Measurements from ENCODE around the gene ZNF750.

ZNF750 gene

DNA sequence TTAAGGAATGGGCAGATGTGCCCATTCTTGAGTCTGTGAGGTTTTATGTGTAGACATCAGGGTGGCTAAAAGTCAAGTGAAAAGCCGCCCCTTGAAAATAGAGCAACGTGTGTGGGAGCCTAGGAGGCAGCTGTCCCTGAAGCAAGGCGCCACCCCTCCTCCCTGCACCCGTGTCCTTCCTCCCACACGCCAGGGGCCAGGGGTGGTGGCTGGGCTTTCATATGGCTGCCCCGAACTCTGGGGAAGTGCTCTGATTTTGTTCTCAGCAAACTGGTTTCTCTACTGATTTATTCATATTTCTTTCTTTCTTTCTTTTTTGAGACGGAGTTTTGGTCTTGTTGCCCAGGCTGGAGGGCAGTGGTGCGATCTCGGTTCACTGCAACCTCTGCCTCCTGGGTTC lies 4.7 kb downstream of the ZNF750 start:
- DNase-seq, result no peak

DNA sequence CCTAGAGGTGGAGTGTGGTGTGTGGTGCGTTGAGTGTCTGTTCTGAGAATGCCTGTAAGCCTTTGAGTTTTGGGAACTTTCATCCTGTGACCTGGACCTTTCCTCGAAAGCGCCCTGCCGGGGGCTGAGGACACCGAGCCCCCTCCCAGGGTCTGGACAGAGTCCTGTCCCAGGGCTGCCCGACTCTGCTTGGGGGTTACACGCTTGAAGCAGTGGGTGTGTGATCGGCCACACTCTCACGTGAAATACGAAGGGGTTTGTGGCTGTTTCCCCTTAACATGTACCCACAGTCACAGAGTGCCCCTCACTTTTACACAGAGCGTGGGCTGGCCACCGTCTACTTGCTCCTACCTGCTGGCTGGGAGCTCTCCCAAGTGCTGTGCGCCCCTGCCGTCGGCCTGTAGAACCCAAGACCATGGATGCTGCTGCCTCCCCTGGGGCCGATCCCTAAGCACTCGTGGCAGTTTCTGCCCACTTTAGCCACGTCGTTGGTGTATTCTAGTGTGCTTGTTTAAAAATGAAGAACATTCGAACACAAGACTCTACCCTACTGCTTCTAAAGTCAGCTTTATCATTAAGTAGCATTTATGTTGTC lies 6.8 kb downstream of the ZNF750 start:
- DNase-seq, result no peak

DNA sequence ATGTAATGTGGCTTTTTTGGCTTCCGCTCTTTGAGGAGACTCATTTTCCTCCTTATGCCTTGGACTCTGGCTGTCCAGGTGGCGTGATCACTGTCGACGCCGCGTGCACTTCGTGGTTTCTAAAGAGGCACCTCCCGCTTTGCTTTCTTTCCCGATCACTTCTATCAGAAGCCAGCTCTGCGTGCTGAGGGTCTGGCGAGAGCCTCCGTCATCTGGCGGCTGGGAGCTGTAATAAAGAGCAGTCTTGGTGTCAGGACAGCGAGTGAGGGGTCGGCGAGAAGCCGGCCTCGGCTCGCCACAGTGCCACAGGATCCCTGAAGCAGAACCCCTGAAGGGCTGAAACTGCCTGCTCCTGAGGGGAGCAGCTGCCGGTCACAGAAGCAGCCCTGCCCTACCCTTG lies 7.4 kb downstream of the ZNF750 start:
- no peak for DNase-seq

DNA sequence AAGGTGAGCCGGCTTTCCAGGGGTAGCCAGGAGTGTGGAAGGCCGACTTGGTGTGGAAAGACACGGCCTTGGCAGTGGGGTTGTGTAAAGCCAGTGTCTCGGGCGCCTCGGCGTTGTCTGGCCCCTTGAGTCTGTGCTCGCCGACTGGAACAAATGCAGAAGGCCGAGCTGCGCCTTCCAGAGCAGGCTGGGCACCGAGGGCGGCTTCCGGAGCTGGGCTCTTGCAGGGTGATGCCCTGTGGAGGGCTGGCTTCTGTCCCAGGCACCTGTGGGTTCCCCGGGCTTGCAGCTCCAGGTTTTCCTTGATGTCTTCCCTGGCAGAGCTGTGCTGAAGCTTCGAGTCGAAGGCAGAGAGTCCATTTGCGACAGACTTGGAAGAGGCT lies 8.0 kb downstream of the ZNF750 start:
- no peak for DNase-seq

DNA sequence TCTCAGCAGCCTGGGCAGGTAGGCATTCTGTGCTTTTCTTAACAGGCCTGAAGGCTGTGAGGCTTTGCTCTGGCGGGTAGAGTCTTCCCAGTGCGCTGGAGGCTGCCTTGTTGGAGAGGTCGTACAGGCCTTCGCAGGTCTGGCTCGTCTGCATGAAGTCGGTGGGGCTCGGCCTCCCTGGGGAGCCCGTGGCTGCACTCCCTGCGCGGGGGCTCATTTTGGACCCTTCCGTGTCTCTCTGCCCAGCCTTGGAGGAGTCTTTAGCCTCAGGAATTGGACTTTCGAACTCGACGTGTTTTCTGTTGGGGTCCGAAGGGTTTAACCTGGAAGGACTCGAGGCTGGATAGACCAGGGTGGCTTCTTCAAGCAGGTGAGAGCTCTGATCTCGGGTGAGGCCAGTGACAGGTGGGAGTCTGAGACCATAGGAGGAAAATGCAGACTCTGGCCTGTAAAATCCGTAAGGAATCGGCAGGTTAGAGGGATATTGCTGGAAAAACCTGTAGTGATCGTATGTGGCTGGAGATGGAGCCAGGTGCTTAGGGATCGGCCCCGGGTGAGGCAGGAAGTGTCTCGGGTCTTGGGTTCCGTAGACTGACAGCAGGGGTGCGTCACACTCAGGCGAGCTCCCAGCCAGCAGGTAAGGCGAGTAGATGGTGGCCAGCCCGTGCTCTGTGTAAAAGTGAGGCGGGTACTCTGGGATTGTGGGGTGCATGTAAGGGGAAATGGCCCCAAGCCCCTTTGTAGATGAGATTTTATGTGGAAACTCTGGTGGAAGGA lies 8.6 kb downstream of the ZNF750 start:
- no peak for DNase-seq

DNA sequence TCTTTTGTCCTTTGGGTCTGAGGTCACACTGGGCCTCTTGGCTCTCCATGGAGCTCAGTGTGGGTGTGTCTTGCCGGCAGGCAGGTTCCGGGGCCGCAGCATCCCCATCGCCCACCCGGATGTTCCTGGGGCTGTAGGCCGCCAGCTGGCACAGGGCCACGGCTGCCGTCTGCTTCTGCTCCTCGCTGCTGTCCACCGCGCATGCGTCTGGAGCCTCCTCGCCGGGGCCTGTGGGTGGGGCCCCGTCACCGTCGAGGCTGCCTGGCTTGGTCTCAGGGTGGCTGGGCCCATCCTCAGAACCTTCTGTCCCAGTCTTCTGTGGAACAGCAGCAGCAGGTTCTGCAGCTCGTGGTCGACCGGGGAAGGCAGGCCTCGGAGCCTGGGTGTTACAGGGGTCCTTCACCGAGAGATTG lies 9.6 kb downstream of the ZNF750 start:
- DNase-seq, result no peak

DNA sequence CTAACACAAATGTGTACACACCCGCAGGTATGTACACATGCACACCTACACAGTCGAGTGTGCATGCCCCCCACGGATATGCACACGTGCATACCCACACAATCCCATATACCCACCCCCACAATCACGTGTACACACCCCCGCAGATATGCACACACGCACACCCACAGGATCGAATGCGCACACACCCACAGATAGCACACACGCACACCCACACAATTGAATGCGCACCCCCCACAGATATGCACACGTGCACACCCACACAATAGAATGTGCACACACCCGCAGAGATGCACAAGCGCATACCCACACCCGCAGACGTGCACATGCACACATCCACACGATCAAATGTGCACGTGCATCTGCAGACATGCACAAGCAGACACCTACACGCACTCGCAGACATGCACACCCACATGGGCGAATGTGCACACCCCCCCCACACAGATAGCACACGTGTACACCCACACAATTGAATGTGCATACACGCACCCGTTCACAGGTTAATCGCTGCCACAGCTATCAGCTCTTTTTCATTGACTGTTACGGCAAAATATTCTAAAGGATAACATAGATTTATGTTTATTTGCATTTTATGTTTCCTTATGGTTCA lies 10.8 kb downstream of the ZNF750 start:
- DNase-seq, result no peak

DNA sequence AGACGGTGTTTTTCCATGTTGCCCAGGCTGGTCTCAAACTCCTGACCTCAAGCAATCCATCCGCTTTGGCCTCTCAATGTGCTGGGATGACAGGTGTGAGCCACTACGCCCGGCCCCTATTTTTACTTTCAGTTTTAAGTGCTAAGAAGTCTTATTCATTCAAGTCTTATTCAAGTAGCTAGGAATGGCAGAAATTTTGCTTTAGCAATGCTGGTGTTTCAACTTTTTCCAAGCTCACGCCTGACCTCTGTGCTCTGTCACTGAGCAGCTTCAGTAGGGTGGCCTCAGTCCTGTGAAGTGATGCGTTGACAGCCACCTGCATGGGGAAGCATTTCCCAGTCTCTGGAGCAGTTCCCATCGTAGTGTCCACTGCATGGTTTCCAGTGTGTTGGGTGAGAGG lies 12.9 kb downstream of the ZNF750 start:
- no peak for DNase-seq

DNA sequence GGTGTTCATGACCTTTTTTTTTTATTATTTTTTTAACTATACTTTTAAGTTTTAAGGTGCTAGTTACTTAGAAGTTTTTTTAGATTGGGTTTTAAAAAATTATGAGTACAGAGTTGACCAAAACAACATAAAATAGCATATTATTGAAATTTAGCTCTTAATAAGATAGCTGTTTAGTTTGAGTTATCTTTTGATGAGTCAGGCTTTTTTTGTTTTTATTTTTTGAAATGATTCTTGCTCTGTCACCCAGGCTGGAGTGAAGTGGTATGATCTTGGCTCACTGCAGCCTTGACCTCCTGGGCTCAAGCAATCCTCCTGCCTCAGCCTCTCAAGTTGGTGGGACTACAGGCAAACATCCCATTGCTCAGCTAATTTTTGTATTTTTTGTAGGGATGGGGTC lies 13.6 kb downstream of the ZNF750 start:
- DNase-seq, result no peak

DNA sequence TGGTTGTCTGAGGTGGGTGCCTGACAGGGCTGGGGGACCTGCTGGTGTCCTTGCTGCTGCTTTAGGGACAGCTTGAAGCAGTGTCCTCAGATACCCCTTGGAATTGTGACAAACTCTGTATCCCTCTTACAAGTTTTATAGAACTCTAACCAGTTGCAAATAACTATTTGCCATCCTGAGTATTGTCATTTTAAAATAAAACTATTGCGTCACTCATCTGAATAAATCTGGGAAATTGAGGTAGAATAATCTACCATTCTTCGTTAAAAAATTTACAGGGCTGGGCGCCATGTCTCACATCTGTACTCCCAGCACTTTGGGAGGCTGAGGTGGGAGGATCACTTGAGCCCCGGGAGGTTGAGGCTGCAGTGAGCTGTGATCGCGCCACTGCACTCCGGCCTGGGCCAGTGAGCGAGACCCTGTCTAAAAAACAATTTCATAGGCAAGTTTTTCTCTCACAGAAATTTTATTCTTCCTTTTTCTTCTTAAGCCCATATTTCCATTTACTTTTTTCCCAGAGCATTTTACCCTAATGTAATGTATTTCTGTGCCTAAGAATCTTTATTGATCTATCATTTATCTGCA lies 14.2 kb downstream of the ZNF750 start:
- no peak for DNase-seq

DNA sequence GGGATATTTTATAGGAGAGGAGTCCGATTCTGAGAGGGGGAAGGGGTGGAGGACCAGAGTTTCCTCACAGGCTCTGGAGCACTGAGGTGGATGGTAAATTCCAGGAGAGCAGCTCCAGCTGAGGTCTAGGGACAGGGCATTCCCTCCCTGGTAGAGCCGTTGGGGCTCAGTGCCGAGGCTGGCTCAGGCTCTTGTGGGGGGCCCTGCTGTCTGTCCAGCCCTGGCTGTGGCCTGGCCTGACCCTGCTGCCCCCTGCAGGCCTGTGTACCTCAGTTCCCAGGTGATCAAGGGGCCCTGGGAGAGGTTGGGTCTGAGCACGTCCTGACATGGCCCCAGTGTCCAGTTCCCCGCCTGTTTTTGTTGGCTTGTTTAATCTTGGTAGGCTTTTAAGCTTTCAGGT lies 16.8 kb downstream of the ZNF750 start:
- no peak for DNase-seq

DNA sequence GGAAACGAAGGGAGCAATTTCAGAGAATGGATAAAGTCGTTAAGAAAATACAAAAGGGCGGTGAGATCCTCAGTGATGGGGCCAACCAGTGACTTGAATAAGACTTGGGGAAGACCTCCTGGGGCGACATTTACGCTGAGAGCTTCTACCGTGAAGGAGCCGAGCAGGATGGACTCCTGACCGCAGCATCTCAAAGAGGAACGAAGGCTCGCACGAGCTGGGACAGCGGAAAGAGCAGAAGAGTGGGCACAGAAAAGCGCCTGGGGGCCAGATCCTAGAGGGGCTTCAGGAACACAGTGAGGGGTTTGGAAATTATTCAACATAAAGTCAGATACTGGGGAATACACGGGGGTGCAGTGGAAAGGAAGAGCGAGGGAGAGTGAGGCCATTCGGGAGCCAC lies 17.5 kb downstream of the ZNF750 start:
- no peak for DNase-seq

DNA sequence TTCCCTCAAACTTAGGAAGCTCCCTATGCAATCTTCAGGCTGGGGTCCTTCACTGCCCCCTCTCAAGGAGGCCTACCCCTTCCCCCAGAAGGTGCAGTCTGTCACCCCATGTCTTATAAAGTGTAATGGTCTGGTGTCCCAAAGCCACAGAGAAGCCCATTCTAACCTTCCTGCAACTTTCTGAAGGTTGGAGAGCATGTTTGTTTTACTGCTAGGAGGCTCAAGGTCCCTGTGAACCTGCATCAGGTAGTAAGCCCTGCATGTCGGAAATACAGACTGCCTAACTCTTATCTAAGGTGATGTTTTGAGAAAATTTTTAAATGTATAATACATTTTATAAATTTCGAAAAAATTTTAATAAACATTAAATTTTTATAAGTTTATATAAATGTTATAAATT lies 18.3 kb downstream of the ZNF750 start:
- no peak for DNase-seq

DNA sequence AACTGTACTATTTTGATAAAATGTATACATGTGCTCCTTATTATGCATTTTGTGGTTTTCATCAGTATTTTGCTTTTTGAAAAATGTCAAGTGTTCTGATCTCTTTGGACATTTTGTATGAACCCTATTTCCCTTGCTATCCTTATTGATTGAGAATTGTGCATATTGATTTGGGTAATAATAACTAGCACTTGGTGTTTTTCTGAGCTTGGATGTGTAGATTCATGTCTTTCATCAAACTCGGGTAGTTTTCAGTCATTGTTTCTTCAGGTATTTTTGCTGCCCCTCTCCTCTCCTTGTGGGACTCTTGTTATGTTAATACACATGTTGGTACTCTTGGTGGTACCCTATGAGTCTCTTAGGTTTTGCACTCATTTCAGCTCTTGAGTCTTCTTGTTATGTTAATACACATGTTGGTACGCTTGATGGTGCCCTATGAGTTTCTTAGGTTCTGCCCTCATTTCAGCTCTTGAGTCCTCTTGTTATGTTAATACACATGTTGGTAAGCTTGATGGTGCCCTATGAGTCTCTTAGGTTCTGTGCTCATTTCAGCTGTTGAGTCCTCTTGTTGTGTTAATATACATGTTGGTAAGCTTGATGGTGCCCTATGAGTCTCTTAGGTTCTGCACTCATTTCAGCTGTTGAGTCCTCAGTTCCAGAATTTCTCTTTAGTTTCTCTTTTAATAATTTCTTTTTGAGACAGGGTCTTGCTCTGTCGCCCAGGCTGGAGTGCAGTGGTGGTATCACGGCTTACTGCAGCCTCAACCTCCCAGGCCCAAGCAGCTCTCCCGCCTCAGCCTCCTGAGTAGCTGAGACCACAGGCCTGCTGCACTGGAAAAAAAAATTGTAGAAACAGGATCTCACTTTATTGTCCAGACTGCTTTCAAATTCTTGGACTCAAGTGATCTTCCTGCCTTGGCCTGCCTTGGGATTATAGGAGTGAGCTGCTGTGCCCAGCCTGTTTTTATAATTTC lies 19.3 kb downstream of the ZNF750 start:
- DNase-seq, result no peak

DNA sequence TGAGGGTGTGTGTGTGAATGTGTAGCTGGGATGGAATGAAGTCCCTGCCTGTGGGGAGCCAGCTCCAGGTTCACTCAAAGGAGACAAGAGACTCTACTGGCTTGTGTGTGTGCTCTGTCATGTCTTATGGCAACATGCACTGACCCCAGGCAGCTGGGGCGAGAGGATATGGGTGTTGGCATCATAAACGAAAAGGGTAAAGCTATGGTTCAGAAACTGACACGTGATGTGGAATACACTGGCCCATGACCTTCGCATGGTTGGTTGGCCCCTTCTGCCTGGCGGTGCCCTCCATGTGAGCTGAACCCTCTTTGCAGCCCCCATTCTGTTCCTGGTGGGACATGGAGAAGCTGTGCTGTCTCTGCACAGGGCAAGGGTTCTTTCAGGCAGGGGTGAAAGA lies 21.9 kb downstream of the ZNF750 start:
- DNase-seq, result no peak

DNA sequence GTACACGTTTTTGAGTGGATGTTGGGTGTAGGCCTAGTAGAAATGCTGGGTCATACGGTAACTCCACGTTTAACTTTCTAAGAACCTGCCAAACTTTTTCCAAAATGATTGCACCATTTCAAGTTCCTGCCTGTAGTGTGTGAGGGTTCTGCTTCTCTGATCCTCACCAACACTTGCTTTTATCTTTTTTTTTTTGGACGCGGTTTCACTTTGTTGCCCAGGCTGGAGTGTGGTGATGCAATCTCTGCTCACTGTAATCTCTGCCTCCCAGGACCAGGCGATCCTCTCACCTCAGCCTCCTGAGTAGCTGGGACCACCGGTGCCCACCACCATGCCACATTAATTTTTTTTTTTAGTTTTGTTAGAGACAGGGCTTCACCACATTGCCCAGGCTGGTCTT lies 23.5 kb downstream of the ZNF750 start:
- DNase-seq, result no peak

DNA sequence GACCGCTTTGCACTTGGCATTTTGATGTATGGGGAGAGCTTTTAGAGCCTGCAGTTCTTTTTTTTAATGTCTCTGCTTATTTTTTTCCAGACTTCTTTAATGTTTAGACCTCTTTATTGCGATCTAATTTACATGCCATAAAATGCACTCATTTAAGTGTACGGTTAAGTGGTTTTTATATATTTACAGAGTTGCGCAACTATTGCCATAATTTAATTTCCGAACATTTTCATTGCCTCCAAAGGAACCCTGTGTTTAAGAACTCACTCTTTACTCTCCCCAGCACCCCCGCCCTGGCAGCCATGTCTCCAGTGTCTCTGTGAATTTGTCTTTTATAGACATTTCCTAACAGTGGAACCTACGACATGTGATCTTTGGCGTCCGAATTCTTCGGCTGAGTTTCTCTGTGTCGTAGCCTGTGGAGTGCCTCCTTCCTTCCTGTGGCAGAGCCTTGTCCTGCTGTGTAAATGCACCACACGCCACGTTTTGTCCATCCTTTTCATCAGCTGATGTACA lies 24.0 kb downstream of the ZNF750 start:
- DNase-seq, result no peak

DNA sequence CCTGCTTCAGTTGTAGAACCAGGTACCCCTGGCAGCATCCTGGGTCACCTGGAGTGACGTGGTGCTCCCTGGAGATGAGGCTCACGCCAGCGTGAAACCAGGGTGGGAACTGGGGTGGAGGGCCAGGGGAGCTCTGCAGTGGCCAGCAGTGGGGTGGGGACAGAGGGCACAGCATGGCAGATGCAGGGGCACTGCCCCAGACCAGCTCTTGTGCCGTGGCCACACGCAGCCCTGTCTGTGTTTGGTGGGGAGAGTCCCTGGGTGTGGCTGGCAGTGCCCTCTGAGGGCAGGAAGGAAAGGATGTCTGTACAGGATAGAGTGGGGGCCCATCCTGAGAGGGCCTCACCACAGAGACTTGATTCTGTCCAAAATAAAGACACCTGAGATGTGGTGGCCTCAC lies 24.5 kb downstream of the ZNF750 start:
- no peak for DNase-seq

DNA sequence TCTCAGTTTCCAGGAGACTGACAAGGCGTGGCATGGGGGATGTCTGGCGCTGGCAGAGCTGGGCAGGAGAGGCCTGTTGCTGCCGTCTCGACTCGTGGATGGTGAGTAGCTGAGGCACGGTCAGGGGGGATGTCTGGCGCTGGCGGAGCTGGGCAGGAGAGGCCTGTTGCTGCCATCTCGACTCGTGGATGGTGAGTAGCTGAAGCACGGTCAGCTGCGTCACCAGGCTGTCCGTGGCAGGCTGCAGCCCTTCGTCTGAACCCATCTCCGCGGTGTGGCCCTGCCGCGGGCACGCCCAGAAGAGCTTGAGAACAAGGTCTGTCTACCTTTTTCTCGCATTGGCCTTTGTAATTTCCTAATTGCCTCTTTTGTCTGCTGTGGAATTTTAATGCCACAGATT lies 25.0 kb downstream of the ZNF750 start:
- no peak for DNase-seq

DNA sequence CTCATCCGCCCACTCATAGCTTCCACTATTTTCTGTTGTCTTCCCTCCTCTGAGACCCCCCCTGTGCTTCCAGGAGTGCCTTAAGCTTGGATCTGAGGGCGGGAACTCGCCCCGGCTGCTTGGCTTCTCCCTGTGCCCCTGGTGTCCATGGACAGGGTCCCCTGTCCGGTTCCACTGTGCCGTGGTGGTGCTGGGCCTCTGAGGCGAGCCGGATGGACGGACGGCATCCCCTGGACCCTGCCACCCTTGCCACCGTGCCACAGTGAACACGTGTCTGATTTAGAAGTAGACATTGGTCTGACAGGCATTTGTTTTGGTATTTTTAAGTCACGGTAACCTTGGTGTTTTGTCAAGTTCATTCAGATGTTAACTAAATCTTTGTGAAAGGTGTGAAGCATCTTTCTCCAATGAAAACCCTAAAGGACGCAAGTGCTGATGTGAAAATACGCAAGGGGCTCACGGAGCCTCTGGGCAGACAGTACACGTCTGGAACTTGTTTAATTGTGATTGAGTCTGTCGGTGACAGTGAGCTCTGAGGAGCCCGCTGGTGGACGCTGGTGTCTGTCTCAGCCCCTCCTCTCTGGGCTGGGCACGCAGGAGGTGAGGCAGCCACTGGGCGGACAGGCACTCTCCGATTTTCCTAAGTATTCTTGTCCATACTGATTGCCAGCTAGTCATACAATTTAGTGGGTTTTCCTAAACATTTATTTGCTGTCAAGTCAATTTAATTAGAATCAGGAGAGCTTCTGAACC lies 26.3 kb downstream of the ZNF750 start:
- DNase-seq, result no peak

DNA sequence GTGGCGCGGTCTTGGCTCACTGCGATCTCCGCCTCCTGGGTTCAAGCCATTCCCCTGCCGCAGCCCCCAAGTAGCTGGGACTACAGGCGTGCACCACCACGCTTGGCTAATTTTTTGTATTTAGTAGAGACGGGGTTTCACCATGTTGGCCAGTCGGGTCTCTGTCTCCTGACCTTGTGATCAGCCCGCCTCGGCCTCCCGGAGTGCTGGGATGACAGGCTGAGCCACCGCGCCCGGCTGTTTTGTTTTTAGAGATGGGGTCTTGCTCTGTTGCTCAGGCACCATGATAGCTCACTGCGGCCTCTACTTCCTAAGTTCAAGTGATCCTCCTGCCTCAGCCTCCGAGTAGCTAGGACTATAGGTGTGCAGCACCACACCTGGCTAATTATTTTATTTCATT lies 27.2 kb downstream of the ZNF750 start:
- DNase-seq, result no peak

DNA sequence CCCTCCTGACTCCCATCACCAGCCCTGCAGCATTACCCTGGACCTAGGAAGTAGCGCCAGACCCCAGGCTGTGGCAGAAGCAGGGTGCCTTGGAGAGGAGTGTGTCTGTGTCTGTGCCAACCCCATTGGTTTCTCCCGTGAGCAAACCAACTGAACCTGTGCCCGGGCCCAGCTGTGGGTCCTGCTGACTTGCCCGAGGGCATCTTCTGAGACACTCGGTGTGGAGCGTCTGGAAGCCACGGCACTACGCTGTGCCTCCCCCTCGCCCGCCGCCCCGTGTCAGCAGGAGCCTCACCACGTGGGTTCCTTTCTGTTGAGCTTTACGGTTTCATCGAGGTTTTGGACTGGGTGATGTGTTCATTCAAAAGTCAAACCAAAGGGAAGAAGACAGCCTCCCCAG lies 27.8 kb downstream of the ZNF750 start:
- no peak for DNase-seq
